GM18526 (cell line): ENCODE measurements around the gene EDNRA.

Source experiments
- POLR2A ChIP-seq: IDR thresholded peaks from 3 replicates; pipeline ENCODE4 v1.6.1; 2011; ENCODE audit not compliant: insufficient read length; ENCODE audit errors: extremely low read depth

Gene EDNRA

DNA sequence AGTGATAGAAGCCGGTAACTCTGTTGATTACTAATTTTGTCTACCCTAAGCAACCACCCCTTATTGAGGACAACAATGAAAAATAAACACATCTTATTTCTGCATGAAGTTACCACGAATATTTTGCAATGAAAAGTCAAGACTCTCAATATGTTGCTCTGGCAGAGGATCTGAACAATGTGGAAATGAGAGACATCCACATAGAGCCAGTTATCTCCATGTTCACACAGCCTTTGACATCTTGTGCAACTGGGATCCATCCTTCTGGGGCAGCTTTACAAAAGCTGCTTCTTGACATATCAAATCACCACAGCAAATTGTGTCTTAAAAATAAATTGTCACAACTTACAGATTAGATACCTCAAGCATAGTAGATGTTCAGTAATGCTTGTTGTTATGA lies 10.2 kb downstream of the EDNRA start:
- TF ChIP-seq POLR2A: no peak

DNA sequence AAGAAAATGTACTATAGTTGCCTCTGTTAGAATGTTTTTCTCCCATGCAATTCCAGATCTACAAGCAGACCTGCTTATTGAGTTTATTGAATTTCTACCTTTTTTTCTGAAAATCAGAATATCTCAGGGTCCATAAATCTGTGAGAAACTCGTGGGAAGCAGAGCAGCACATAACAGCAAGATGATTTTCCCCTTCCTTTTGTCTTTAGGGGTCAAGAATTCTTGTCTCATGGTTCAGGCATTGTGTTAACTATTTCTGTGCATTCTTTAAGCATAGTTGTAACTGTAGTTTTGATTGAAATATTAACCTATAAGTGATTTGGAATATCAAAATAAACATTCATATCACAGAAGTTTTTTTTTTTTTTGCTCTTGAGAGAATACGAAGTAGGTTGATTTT lies 11.4 kb downstream of the EDNRA start:
- no peak for TF ChIP-seq POLR2A

DNA sequence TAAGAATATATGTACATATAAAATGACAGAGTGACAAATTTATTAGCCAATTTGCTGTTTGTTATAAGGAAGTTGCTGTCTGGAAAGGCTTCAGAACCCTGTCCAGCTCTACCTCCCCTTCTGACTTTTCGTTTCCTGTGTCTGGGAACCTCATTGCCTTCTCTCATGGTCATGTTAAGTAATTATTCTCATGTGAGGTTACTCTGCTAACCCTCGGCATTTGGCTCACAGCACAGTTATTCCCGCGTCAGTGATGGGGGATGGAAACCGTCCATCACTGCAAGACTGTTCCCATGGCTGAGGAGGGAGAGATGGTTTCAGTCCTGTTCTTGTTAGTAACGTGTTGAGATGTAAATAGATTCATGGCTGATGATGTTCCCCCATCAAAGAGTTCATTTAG lies 11.9 kb downstream of the EDNRA start:
- no peak for TF ChIP-seq POLR2A

DNA sequence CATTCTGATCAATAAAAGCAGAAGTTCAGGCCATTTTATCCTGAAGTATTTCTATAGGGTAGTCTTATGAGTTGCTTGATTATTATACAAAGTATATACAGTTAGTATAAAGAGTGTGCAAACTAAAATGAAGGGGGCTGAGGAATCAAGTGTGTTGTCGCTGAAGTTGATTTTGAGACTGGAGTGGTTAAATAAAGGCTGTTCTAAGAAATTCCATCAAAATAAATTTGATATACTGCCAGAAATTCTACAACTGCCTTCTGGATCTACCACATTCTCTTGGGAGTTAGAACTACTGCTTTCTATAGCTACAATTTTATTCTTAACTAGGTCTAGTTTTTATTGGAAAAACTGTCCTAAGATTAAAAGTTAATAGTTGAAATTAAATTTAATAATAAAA lies 12.4 kb downstream of the EDNRA start:
- TF ChIP-seq POLR2A: no peak

DNA sequence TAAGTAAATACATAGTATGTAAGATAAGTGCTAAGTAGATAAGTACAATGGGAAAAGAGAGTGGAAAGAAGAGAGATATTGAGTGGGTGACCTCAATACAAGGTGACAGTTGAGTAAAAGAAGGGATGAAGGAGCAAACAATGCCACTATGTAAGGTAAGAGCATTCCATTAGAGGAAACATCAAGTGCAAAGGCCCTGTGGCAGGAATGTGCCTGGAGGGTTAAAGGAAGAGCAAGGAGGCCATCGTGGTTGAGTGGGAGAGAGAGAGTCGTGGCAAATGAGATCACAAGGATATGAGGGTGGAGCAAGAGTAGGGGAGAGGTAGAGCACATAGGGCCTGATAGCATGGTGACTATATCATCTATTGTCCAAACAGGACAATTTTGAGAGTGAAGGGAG lies 13.4 kb downstream of the EDNRA start:
- TF ChIP-seq POLR2A: no peak

DNA sequence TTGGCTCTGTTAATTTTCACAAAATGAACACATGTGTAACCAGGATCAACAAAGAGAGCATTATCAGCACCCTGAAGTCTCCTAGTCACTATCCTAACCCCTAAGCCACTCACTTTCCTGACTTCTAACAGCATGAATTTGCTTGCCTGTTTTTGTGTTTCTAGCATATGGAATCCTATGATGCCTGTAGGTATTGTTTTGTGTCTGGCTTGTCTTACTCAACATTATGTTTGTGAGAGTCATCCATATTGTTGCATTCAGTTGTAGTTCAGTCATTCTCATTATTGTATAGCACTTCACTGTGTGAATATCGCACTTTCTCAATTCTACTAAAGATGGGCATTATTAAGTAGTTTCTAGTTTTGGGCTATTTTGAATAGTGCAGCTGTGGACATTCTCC lies 15.6 kb downstream of the EDNRA start:
- no peak for TF ChIP-seq POLR2A

DNA sequence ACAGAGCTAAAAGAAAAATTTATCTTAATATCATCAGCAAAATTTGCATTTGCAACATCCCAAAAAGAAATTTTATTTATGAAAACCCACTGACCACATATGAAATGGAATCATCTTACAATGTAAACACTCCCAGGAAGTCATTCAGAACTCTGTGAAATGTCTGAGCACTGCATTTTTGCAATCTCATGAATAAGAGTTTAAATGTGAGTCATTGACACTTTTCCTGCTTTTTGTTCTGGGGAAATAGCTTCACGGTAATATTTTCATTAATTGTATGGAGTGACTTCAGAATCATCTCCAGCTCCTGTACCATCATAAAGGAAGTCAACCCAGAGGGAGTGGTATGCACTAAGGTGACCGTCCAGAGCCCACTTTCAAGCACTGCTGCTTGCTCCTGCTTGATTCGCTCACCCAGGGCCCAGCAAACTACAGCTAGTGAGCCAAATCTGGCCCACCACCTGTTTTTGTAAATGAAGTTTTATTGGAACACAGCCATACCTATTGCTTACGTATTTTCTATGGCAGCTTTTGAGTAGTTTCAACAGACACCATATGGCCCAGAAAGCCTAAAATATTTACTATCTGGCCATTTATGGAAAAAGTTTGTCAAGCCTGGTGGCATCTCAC lies 17.2 kb downstream of the EDNRA start:
- no peak for TF ChIP-seq POLR2A

DNA sequence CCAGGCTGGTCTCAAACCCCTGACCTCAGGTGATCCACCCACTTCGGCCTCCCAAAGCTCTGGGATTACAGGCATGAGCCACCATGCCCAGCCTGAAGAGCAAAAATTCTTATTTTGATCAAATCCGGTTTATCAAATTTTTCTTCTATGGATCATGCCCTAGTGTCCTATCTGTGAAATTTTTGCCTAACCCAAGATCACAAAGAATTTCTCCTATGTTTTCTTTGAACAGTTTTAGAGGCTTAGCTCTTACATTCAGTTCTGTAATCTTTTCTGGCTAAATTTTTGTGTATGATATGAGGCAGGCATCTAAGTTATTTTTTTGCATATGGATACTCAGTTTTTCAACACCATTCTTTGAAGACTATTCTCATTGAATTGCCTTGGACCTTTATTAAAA lies 27.4 kb downstream of the EDNRA start:
- no peak for TF ChIP-seq POLR2A

DNA sequence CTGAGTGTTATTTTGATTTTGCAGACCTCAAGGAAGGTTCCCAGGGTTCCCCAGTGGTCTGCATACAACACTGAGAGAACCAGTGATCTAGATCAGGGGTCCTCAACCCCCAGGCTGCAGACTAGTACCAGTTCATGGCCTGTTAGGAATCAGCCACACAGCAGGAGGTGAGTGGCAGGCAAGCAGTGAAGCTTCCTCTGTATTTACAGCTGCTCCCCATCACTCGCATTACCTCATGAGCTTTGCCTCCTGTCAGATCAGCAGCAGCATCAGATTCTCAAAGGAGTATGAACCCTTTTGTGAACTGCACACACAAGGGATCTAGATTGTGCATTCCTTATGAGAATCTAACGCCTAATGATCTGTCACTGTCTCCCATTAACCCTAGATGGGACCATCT lies 28.5 kb downstream of the EDNRA start:
- no peak for TF ChIP-seq POLR2A

DNA sequence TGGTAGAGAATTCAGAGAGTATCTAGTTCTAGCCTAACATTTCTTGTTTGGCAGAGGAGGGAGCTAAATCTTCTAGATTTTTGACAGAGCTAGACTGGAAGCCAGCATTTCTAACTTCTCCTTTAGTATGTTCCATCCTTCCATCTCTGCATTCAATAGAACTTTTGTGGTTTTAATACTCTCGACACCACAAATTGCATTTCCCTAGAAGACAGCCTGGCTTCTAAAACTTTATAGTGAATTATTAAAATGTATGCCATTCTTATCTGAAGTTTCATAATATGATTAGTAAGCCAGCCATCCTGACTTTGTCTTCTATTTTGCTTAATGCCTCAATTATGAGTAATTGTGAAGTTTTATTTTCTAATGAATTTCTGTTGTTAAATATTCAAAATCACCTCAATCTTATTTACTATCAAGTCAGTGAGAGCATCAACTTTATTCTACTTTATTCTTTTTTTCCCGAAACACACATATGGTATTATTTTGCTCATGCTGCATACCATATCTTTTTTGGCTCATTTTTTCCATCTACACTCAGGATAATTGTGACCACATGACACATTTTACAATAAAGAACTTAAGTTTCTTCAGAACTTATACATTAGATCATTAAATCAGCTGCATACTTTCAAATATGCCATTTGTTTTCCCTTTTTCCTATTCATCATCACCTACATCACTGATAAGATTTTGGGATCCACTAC lies 30.2 kb downstream of the EDNRA start:
- TF ChIP-seq POLR2A: no peak

DNA sequence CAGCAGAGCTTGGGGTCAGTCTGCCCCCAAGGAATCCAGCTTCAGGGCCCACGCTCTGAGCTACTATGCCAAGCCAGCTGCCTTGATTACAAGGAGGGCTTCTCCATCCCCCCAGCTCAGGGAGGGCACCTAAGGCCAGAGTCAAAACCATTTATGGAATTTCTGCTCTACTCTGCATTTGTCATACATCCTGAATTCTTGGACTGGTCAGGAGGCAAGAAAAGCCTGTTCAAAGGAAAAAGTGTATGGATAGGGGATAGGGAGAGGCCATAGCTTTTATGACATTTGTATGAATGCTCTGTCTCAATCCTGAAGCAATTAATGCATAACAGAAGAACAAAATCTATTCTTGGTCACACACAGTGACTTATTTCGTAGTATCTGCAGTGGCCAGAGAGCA lies 32.2 kb downstream of the EDNRA start:
- no peak for TF ChIP-seq POLR2A

DNA sequence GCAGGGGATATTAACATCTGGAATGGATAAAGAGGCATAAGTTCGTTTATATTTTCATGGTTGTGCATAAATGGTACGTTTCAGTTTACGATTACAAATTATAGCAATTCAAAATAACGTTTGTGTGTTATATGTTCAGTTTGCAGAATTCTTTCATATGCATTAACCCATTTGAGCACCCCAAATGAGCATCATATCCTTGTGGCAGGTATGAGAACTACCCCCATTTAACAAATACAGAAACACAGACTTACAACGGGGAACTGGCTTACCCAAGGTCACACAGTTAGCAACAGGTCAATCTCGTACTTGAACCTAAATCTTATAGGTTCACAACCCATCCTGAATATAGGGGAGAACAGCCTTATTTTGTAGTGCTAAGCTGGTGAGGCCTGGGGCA lies 33.1 kb downstream of the EDNRA start:
- TF ChIP-seq POLR2A: no peak

DNA sequence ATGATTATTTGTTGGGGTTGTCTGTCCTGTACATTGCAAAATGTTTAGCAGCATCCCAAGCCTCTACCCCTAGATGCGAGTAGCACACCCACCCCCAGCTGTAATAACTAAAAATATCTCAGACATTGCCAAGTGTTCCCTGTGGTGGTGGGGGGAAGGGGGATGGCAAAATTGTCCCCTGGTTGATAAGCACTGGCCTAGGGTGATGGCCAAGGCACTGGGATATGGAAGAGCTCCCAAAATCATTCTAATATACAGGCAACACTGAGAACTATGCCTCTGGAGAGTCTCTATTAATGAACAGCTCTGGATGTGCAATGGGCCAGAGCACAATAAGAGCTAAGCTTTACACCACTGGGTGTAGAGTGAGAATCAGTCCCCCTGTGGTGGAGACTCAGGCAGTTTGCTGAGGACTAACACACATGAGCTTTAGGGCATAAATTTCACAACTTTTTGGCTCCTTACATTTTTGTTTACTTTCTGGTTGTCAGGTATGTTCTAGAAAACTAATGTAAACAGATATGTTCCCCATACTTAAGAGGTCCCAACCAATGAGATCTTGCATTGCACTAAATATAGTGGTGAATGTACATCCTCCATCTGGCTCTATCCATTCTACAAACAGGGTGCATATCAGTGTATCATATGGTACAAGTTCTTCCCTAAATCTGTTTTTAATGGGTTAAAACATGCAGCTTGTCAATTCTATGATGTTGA lies 34.5 kb downstream of the EDNRA start:
- no peak for TF ChIP-seq POLR2A

DNA sequence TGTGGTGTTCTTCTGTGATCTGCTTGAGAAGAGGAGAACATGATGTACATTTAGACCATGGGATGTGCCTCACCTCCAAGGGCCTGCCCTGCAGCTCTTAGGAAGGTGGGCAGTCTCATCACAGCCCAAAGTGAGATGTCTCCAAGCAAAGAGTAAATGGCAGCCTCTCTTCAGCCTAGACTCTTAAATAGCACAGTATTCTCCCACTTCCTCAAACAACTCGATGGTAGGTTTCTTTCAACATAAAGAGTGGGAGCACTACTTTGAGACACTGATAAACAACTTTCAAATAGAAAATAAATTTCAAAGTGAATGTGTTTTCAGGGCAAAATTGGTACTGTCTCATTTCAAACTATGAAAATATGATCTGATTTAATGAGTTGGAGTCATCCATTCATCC lies 35.2 kb downstream of the EDNRA start:
- no peak for TF ChIP-seq POLR2A

DNA sequence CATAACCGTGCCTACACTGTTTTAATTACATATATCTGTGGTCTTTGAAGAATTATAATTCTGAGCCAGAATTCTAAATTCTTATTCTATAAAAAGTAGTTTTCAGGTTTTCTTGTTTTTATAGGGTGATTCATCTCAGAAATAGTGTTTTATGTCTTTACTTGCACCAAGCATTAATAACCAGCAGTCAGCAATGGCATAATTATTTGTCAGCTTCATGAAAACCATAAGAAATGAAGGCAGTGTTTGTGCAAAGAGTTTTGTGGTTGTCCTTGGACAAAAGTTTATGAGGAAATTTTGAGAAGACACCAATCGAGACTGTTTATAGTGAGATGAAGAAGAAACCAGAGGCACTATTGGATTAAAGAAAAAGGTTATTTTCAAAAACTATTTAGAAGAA lies 37.2 kb downstream of the EDNRA start:
- TF ChIP-seq POLR2A: no peak
